GM12875 (cell line): ENCODE measurements around the gene RIC3.

ENCODE experiments used
- H3K4me3 ChIP-seq: one replicate; pipeline ENCODE4 v1.5.1; 2011; ENCODE audit warnings: low read depth, low read length, control low read depth
- CTCF ChIP-seq: IDR thresholded peaks from 2 replicates; pipeline ENCODE4 v1.5.1; 2011; ENCODE audit warnings: low read depth, mild to moderate bottlenecking, control low read depth, inconsistent platforms, low read length, moderate library complexity, borderline replicate concordance; ENCODE audit not compliant: insufficient read depth

RIC3 gene

GRCh38 chr11:8066036-8066910, 102.6 kb downstream of the RIC3 start:
- H3K4me3 ChIP-seq = no peak overlapping the region
- no peak for TF ChIP-seq CTCF

- TF ChIP-seq CTCF = no peak
- no peak overlapping the region for H3K4me3 ChIP-seq
These were observed 103.8 kb downstream of the RIC3 start for GRCh38 chr11:8065031-8065430.

GRCh38 chr11:8063324-8063723, 105.5 kb downstream of the RIC3 start:
- no peak overlapping the region for H3K4me3 ChIP-seq
- no peak for TF ChIP-seq CTCF

GRCh38 chr11:8062781-8063257, 106.0 kb downstream of the RIC3 start:
- no peak for TF ChIP-seq CTCF
- no peak overlapping the region for H3K4me3 ChIP-seq

GRCh38 chr11:8061555-8062428, 107.0 kb downstream of the RIC3 start:
- no peak for TF ChIP-seq CTCF
- H3K4me3 ChIP-seq = no peak overlapping the region

GRCh38 chr11:8060801-8061554, 107.8 kb downstream of the RIC3 start:
- no peak overlapping the region for H3K4me3 ChIP-seq
- TF ChIP-seq CTCF = no peak
